HG03097 (cell line): Measurements from ENCODE around the gene PIAS4.

Experiments
- ATAC-seq: cut with Tn5 transposase; IDR thresholded peaks from one replicate; pipeline ENCODE4 v1.9.1; 2021; ENCODE audit not compliant: unreplicated experiment, low FRiP score

The PIAS4 gene

GRCh38 chr19:4018775-4019504 is 11.4 kb downstream of the PIAS4 start:
- no peak for ATAC-seq

DNA sequence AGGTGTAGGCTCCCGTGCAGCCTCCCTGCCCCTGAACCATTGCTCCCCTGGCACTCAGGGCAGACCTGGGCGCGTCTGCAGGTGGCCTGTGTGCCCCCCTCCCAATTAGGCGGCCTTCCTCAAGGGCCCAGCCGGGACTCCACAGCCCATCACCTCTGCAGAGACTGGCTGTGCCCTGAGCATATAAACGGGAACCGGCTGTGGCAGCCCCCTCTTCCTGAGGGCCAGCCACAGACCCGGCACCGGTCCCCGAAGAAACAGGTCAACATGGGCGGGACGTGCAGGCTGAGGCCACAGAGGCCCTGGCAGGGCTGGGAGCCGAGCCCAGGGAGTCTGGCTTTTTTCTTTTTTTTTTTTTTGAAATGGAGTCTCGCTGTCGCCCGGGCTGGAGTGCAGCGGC is 12.0 kb downstream of the PIAS4 start:
- ATAC-seq, result no peak

DNA sequence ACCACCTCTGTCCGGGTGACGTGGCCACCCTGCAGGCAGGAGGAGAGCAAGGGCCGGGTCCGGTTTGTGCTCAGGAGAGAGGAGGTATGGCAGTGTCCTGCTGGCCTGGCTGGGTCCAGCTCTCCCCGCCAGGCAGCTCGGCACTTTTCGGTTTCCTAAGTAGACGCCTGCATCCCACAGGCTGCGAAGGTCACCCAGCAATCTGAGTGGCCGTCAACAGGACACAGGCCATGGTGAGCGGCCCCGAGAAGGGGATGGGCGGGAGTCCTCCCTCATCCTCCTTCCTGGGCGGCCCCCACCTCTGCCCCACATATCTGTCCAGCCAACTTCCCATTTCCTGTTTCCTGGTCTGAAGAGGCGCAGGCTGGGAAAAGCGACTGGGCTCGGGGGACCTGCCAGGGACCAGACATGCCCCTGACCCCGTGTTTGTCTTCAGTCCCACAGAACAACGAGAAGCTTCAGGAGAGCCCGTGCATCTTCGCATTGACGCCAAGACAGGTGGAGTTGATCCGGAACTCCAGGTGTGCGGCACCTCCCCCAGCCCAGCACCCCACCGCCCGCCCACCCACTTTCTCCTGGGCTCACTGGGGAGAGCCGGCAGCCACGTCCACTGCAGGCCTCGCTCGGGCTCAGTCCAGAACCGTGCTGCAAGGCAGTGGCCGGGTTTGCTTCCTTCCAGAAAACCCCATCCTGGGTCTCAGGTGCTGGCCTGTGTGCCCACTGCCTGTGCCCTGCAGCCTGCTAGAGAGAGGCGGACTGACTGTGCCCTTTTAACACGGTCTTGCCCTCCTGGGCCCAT is 16.3 kb downstream of the PIAS4 start:
- ATAC-seq, result no peak

DNA sequence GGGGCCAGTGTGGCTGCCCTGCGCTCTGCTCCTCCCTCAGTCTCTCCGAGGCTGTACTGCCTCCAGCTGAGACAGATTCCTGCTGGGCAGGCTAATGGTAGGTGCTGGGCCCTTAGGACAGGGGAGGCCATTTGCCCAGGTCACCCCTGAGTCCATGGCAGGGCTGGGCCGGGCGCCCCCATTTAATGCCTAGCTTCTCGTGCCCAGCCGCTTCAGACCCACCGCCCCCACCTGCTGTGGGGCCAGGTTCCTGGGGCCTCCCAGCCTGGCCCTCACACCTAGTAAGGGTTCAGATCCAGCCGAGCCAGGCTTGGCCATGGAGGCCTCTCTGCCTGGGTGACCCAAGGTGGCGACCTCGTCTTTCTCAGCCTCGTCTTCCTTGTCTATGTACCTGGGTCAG is 17.8 kb downstream of the PIAS4 start:
- ATAC-seq, result no peak

GRCh38 chr19:4027146-4027545 is 19.6 kb downstream of the PIAS4 start:
- ATAC-seq, result no peak

GRCh38 chr19:4028334-4029246 is 21.1 kb downstream of the PIAS4 start:
- ATAC-seq, result no peak

GRCh38 chr19:4029247-4029614 is 21.7 kb downstream of the PIAS4 start:
- no peak for ATAC-seq

DNA sequence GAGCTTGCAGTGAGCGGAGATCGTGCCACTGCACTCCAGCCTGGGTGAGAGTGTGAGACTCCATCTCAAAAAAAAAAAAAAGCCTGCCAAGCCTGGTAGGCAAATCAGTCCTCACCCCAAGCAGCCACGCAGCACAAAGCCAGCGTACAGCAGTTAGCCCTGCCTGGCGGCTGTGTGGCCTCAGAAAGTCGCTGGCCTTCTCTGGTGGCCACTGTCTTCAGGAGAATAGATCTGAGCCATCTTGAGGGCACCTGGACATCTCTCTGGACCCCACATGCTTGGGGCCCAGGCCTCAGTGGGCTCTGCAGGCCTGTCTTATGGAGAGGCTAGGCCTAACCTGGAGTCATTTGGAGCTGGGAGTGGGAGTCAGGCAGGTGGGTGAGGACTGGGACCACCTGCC is 23.0 kb downstream of the PIAS4 start:
- ATAC-seq, result no peak

DNA sequence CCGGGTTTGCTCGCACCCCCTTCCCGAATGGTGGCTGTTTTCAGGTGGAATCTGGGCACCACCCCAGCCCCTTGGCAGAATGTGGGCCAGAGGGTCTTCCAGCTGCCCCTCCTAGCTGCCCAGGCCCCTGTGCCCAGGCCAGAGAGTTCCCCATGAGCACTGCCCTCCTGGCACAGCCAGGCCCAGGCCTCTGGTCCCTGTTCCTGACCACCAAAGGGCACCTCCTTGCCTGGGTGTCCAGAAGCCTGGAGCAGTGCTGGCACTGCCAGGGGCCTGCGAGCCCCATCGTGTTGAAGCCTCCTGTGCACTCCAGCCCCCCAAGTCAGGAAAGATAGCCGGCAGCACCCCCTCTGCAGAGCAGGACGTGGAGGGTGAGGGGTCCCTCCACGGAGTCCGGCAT is 23.4 kb downstream of the PIAS4 start:
- ATAC-seq, result no peak

DNA sequence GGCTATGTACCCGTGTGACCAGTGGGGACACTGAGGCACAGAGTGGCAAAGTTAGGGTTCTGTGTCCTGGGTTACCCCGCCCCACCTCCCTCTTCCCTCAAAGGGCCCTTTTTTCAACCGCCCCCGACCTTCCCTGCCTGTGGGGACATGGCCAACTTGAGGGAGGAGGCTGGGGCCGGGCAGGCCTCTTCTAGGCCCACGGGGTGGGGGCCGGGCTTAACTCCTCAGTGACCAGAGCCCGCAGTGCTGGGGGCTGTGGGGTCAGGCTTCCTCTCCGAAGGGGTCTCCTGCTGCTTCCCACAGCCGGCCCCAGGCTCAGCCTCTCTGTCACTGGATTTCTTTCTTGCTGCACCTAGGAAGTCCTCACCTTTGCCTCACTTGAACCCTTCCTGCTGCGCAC is 23.9 kb downstream of the PIAS4 start:
- no peak for ATAC-seq

DNA sequence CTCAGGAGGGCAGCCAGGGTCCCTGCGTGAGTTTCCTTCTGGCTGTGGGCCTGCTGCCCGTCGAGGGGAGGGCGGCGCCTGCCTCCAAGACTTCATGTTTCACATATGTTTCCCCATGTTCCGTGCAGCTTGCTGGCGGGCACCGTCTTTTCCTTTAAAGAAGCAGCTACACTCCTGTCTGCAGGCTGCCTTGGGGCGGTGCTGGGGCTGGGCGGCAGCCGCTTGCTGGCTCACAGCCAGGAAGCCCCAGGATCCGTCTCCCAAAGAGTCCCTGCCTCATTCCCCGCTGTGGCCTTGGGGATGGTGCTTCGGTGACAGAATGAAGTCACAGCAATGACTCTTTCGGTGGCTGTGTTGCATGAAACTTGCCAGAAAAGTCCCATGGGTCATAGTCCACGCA is 24.9 kb downstream of the PIAS4 start:
- ATAC-seq, result no peak

- no peak for ATAC-seq
Measured at GRCh38 chr19:4033028-4033956, 25.8 kb downstream of the PIAS4 start.

GRCh38 chr19:4034048-4035017 is 26.8 kb downstream of the PIAS4 start:
- ATAC-seq, result no peak

DNA sequence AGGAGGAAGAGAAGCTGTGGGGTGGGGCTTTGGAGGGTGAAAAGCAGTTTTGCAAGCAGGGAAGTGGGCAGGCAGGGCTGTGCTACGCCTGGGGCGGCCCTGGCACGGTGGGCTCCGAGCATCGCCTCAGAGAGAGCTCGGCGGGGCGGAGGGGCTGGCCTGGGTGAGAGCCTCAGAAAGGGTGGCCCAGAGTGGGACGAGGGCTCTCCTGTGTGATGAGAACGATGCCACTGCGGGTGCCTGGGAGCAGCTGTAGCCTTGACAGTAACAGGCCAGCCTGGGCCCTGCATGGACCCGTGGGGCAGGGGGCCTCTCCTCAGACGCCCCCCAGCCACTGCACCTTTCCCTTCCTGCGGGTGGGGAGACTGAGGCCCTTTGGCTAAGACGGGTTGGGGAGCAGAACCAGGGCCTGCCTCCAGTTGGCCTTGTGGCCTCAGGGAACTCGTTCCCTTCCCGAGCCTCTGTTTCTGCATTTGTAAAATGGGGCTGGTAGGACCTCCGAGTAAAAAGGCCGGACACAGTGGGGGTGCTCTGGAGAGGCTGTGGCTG is 27.6 kb downstream of the PIAS4 start:
- ATAC-seq, result no peak

- no peak for ATAC-seq
Measured at GRCh38 chr19:4035582-4035981, 28.0 kb downstream of the PIAS4 start.

- ATAC-seq, result no peak
Measured at GRCh38 chr19:4036576-4037300, 29.2 kb downstream of the PIAS4 start.

GRCh38 chr19:4037301-4037949 is 29.9 kb downstream of the PIAS4 start:
- ATAC-seq, result no peak

GRCh38 chr19:4038057-4038456 is 30.5 kb downstream of the PIAS4 start:
- ATAC-seq, result no peak
